HFFc6 (cell line): ENCODE data around the gene PSMA1. TPM values are rescaled to one million over a fixed set of nuclear protein-coding genes. Genes with fewer than 3 reads are reported as not detected.
A peak's percentile ranks its signal among the peaks of the same experiment; 100 is the strongest.

Experiments
- DNase-seq: peaks from one replicate; pipeline ENCODE4 v3.0.0-alpha.2; 2018
- H3K27ac Mint-ChIP-seq: 2 replicates; pipeline ENCODE4 v1.8.0; 2020; ENCODE audit warnings: mild to moderate bottlenecking, mixed read lengths
- H3K27me3 Mint-ChIP-seq: 2 replicates; pipeline ENCODE4 v1.8.0; 2021; ENCODE audit warnings: mild to moderate bottlenecking, moderate library complexity, mixed read lengths; ENCODE audit not compliant: insufficient read depth
- H3K36me3 Mint-ChIP-seq: 2 replicates; pipeline ENCODE4 v1.8.0; 2021; ENCODE audit warnings: low read depth, mixed read lengths
- H3K4me1 Mint-ChIP-seq: 2 replicates; pipeline ENCODE4 v1.8.0; 2020; ENCODE audit warnings: low read depth, mixed read lengths
- H3K4me3 Mint-ChIP-seq: 2 replicates; pipeline ENCODE4 v1.8.0; 2020; ENCODE audit warnings: mild to moderate bottlenecking, moderate library complexity, mixed read lengths
- H3K9me3 Mint-ChIP-seq: 2 replicates; pipeline ENCODE4 v1.8.0; 2020; ENCODE audit warnings: mild to moderate bottlenecking, mixed read lengths
- CTCF ChIP-seq: fragments of 200-600 bp; sonication (generic); IDR thresholded peaks from 2 replicates; pipeline ENCODE4 v1.5.0; 2021; ENCODE audit warnings: antibody characterized with exemption, mild to moderate bottlenecking
- total RNA-seq, 6 experiments: library from RNA; stranded (reverse); fragmentation: NEBNext Ultra II Directional; extraction: Animal tissue kit (Norgen Biotek cat#: 25700); gene quantifications; 2 replicates in 1 of 6; 3 replicates in 5 of 6; pipeline ENCODE4 v1.2.3, GENCODE V29; 2021

Gene PSMA1
- total RNA-seq, 6 experiments from 2014 or later, result 158 to 193 (median 173) TPM

GRCh38 chr11:14529321-14529720 lies 9.1 kb upstream of the PSMA1 start:
- H3K4me3 Mint-ChIP-seq, result no peak overlapping the region
- DNase-seq, result no peak
- peaks cover 6% of the 10 kb centered on the region for H3K4me1 Mint-ChIP-seq
- no peak overlapping the region for H3K27ac Mint-ChIP-seq
- no peaks in the 10 kb centered on the region for H3K9me3 Mint-ChIP-seq
- no peaks in the 10 kb centered on the region for H3K36me3 Mint-ChIP-seq
- no peak for TF ChIP-seq CTCF
- no peaks in the 10 kb centered on the region; the same call in 1 of the 2 replicates for H3K27me3 Mint-ChIP-seq

GRCh38 chr11:14522801-14523200 lies 2.6 kb upstream of the PSMA1 start:
- Mint-ChIP-seq H3K4me3 (no peak overlapping the region), H3K9me3 (no peaks in the 10 kb centered on the region), H3K27me3 (no peaks in the 10 kb centered on the region), H3K36me3 (peaks cover 20% of the 10 kb centered on the region; the same call in 1 of the 2 replicates), H3K27ac (no peak overlapping the region), H3K4me1 (peaks cover 21% of the 10 kb centered on the region)
- no peak for DNase-seq
- no peak for TF ChIP-seq CTCF

- no peaks in the 10 kb centered on the region for H3K9me3 Mint-ChIP-seq
- H3K4me1 Mint-ChIP-seq, result peaks cover 21% of the 10 kb centered on the region
- H3K4me3 Mint-ChIP-seq, result no peak overlapping the region
Measured at GRCh38 chr11:14522245-14522644, 2.1 kb upstream of the PSMA1 start.

GRCh38 chr11:14520747-14521151 lies 563 bp upstream of the PSMA1 start:
- Mint-ChIP-seq H3K36me3 (peaks cover 28% of the 10 kb centered on the region; the same call in 1 of the 2 replicates), H3K27ac (peak overlapping the region; percentile 98), H3K27me3 (no peaks in the 10 kb centered on the region), H3K4me3 (peak overlapping the region; percentile 91), H3K4me1 (peaks cover 21% of the 10 kb centered on the region), H3K9me3 (no peaks in the 10 kb centered on the region)
- TF ChIP-seq CTCF, result no peak
- no peak for DNase-seq

More at GRCh38 chr11:14522245-14522644, 2.1 kb upstream of the PSMA1 start:
- no peaks in the 10 kb centered on the region for H3K27me3 Mint-ChIP-seq
- peaks cover 25% of the 10 kb centered on the region; the same call in 1 of the 2 replicates for H3K36me3 Mint-ChIP-seq
- no peak overlapping the region for H3K27ac Mint-ChIP-seq
- DNase-seq, result no peak
- no peak for TF ChIP-seq CTCF

GRCh38 chr11:14519597-14519916 lies 629 bp downstream of the PSMA1 start:
- DNase-seq, result peak; percentile 15
- H3K4me3 Mint-ChIP-seq, result peak overlapping the region; percentile 91
- H3K9me3 Mint-ChIP-seq, result no peaks in the 10 kb centered on the region
- H3K4me1 Mint-ChIP-seq, result peaks cover 21% of the 10 kb centered on the region
- H3K27ac Mint-ChIP-seq, result peak overlapping the region; percentile 98
- TF ChIP-seq CTCF, result no peak
- H3K36me3 Mint-ChIP-seq, result peaks cover 32% of the 10 kb centered on the region; the same call in 1 of the 2 replicates
- H3K27me3 Mint-ChIP-seq, result no peaks in the 10 kb centered on the region

GRCh38 chr11:14518820-14519219 lies 1.4 kb downstream of the PSMA1 start:
- TF ChIP-seq CTCF, result no peak
- H3K27ac Mint-ChIP-seq, result peak overlapping the region; percentile 98
- H3K4me3 Mint-ChIP-seq, result peak overlapping the region; percentile 91
- peaks cover 21% of the 10 kb centered on the region for H3K4me1 Mint-ChIP-seq
- DNase-seq, result no peak
- no peaks in the 10 kb centered on the region for H3K9me3 Mint-ChIP-seq
- peaks cover 39% of the 10 kb centered on the region; the same call in 1 of the 2 replicates for H3K36me3 Mint-ChIP-seq
- H3K27me3 Mint-ChIP-seq, result no peaks in the 10 kb centered on the region
